ENCODE results near the gene GATD1. TPM values are rescaled to one million over a fixed set of nuclear protein-coding genes. Genes with fewer than 3 reads are reported as not detected.
A peak's percentile ranks its signal among the peaks of the same experiment; 100 is the strongest.

Gene GATD1
- total and polyA plus RNA-seq, 2 donors (not counting 1 experiment from before 2014, with no cell fraction given): 62.4 to 70.0 TPM

DNA sequence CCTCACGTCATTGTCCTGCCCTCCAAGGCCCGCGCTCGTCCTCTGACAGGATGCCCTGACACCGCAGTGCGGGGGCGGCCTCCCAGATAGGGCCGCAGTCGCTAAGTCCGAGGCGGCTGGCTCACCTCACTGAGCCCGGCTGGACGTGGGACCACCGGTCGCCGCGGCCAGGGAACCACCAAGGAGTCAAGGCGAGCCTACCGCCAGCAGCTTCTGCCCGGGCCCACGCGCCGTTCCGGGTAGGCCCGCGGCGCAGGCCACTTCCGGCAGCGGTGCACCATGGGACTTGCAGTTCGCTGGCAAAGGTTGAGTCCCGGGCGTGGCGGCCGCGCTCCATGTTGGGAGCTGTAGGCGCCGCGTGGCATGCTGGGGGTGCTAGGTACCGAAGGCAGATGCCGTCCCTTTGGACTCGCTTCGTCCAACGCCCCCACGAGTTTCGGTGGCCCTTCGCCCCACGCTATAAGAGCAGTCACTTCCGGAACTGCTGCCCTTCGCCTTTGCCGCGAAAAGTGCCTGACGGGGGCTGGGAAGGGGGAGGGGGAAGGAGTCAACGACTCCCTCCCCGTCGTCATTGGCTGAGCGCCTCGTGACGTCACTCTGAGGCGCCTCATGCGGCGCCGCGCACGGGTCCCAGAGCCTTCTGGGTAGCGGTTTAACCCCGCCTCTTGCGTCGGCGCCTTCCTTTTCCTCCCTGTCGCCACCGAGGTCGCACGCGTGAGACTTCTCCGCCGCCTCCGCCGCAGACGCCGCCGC is 32.2 kb upstream of the GATD1 start, which contains the start of gene RPLP2:
RPLP2 (plus strand) TSS at position 681 of the 753 bp plus-strand sequence. CDS start 268 bp downstream, outside the sequence.
- TF ChIP-seq, protein P1, sequence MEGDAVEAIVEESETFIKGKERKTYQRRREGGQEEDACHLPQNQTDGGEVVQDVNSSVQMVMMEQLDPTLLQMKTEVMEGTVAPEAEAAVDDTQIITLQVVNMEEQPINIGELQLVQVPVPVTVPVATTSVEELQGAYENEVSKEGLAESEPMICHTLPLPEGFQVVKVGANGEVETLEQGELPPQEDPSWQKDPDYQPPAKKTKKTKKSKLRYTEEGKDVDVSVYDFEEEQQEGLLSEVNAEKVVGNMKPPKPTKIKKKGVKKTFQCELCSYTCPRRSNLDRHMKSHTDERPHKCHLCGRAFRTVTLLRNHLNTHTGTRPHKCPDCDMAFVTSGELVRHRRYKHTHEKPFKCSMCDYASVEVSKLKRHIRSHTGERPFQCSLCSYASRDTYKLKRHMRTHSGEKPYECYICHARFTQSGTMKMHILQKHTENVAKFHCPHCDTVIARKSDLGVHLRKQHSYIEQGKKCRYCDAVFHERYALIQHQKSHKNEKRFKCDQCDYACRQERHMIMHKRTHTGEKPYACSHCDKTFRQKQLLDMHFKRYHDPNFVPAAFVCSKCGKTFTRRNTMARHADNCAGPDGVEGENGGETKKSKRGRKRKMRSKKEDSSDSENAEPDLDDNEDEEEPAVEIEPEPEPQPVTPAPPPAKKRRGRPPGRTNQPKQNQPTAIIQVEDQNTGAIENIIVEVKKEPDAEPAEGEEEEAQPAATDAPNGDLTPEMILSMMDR (IDR thresholded peaks at IDR 0.05): no peak
- no peak for TF ChIP-seq EZH2 (IDR thresholded peaks at IDR 0.05; ENCODE audit: borderline replicate concordance, insufficient read depth, low read depth, low read length, poor library complexity, severe bottlenecking)
- peak within 1 kb of the TSS; percentile 96 for H3K4me3 Mint-ChIP-seq

More for the DNA sequence above, 32.2 kb upstream of the GATD1 start, which contains the start of gene RPLP2:
- intact Hi-C loops (cut with micrococcal nuclease): loop anchor here (1.0 to 5.0 kb wide), 5 partner anchors 10 to 303 kb away; partner anchors contain the start of genes AP2A2, POLR2L, RNH1 and SLC25A22
- H3K9me3 ChIP-seq (ENCODE audit: control extremely low read depth in 1 of 3, control insufficient read depth in 2 of 3, insufficient read depth in 1 of 3, low read length in 2 of 3): no peaks in the 10 kb centered on the region
- H3K4me1 ChIP-seq (ENCODE audit: control insufficient read depth in 2 of 2, insufficient read depth in 2 of 2, low read length in 2 of 2): peaks cover 23 to 35% of the 10 kb centered on the region in 2 donors
- DNase-seq: peak; percentile 100
- Mint-ChIP-seq H3K9me3 (ENCODE audit: insufficient read depth) (no peaks in the 10 kb centered on the region), H3K4me1 (peaks cover 42% of the 10 kb centered on the region), H3K27ac (peak within 1 kb of the TSS; percentile 99), H3K27me3 (no peaks in the 10 kb centered on the region)
- peak within 1 kb of the TSS; percentile 53 to 95 (median 86) for H3K4me3 ChIP-seq (ENCODE audit: control extremely low read depth in 1 of 5, extremely low read depth in 1 of 5, insufficient read depth in 1 of 5, low read depth in 2 of 5, low read length in 4 of 5)
- H3K4me2 ChIP-seq (replicated peaks; ENCODE audit: low read depth, low read length, poor library complexity, severe bottlenecking): peak within 1 kb of the TSS; percentile 87
- peak within 1 kb of the TSS; percentile 93 for H2AFZ ChIP-seq (ENCODE audit: insufficient read depth, low read depth, low read length, poor library complexity, severe bottlenecking)
- ChIA-PET CTCF (interaction anchor here (1.1 to 2.6 kb wide), 4 partner anchors 10 to 255 kb away, joined by 3 to 14 read pairs (median 4); partner anchors contain the start of gene PNPLA2), POLR2A (interaction anchor here (0.6 to 2.9 kb wide), 6 partner anchors 10 to 115 kb away, joined by 3 to 32 read pairs (median 8); partner anchors contain the start of genes PNPLA2, POLR2L, SLC25A22 and TMEM80)
- peaks cover 31% of the 10 kb centered on the region for H3K79me2 ChIP-seq (ENCODE audit: control insufficient read depth, insufficient read depth, low read length)
- peak; percentile 82 for ATAC-seq (ENCODE audit: low read depth)
- H3K27ac ChIP-seq (ENCODE audit: low read length in 2 of 2): peak within 1 kb of the TSS; percentile 83 to 94
- 1% methylated on average over 80 of the region's 81 CpGs for WGBS (ENCODE audit: insufficient coverage)
- H3K27me3 ChIP-seq (replicated peaks in 1 of 4; ENCODE audit: control extremely low read depth in 1 of 4, control insufficient read depth in 3 of 4, insufficient read depth in 4 of 4, low read length in 3 of 4): no peaks in the 10 kb centered on the region
- peak within 1 kb of the TSS; percentile 90 for H3K9ac ChIP-seq (ENCODE audit: low read length)
- peaks cover 36% of the 10 kb centered on the region for H4K20me1 ChIP-seq (ENCODE audit: control insufficient read depth, insufficient read depth, low read length, poor library complexity, severe bottlenecking)
- H3K36me3 ChIP-seq (replicated peaks in 1 of 2; ENCODE audit: control extremely low read depth in 1 of 2, control insufficient read depth in 1 of 2, extremely low read depth in 1 of 2, insufficient read depth in 2 of 2, low read length in 1 of 2): peaks cover 2 to 24% of the 10 kb centered on the region in 2 experiments
